NCI-H2029 treated with DMSO at 0.1 percent for 48 hours (cell line): Measurements from ENCODE around the gene RHEB.
"Not testable (repeated sequence)": the region's sequence is repeated elsewhere in the genome, so short reads cannot be mapped to it uniquely, and the experiment has no call there.

Source experiments
- DNase-seq: peaks from one replicate; lab custom pipeline; 2025; lab: John Stamatoyannopoulos, UW

The RHEB gene

GRCh38 chr7:151524845-151525244 is 5.2 kb upstream of the RHEB start:
- DNase-seq, result no peak

GRCh38 chr7:151524331-151524730 is 4.6 kb upstream of the RHEB start:
- no peak for DNase-seq

- DNase-seq, result no peak
Measured at GRCh38 chr7:151520419-151521261, 945 bp upstream of the RHEB start.

- DNase-seq, result not testable (repeated sequence)
Measured at GRCh38 chr7:151518947-151519764, 539 bp downstream of the RHEB start.

- no peak for DNase-seq
Measured at GRCh38 chr7:151518105-151518946, 1.4 kb downstream of the RHEB start.

- DNase-seq, result no peak
Measured at GRCh38 chr7:151517601-151518104, 2.0 kb downstream of the RHEB start.

- no peak for DNase-seq
Measured at GRCh38 chr7:151515276-151515565, 4.5 kb downstream of the RHEB start.

- no peak for DNase-seq
Measured at GRCh38 chr7:151514461-151515275, 5.0 kb downstream of the RHEB start.

- DNase-seq, result no peak
Measured at GRCh38 chr7:151513133-151513532, 6.6 kb downstream of the RHEB start.

- DNase-seq, result no peak
Measured at GRCh38 chr7:151512353-151512752, 7.3 kb downstream of the RHEB start.

- no peak for DNase-seq
Measured at GRCh38 chr7:151511946-151512345, 7.7 kb downstream of the RHEB start.

GRCh38 chr7:151511270-151511669 is 8.4 kb downstream of the RHEB start:
- no peak for DNase-seq

GRCh38 chr7:151509670-151510333 is 9.9 kb downstream of the RHEB start:
- DNase-seq, result no peak

- DNase-seq, result no peak
Measured at GRCh38 chr7:151508991-151509390, 10.7 kb downstream of the RHEB start.

GRCh38 chr7:151507806-151508205 is 11.9 kb downstream of the RHEB start:
- no peak for DNase-seq

GRCh38 chr7:151506901-151507382 is 12.8 kb downstream of the RHEB start:
- DNase-seq, result no peak

GRCh38 chr7:151505836-151506468 is 13.7 kb downstream of the RHEB start:
- DNase-seq, result no peak

- no peak for DNase-seq
Measured at GRCh38 chr7:151505433-151505832, 14.3 kb downstream of the RHEB start.

- no peak for DNase-seq
Measured at GRCh38 chr7:151504715-151505326, 14.9 kb downstream of the RHEB start.
